ENCODE results near the gene PEA15. TPM values are rescaled to one million over a fixed set of nuclear protein-coding genes. Genes with fewer than 3 reads are reported as not detected.

The PEA15 gene
- total and polyA plus RNA-seq, 4 donors, result 8.1 to 44.5 (median 11.1) TPM

DNA sequence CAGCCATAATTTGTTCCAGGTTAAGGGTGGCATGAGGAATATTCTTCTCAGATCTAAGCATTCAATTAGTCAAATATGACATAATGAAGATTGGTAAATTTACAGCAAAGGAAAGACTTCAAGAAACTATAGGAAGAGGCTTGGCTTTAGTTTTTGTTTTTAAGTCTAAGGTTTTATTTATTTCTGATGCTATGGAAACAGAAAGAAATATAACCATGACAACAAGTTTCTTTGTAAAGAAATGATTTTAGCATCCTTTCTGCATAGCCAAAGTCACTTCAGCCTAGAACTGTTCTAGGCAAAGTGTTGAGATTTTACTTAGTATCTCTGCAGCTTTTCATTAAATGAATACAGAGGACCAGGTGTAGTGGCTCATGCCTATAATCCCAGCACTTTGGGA, 27.7 kb downstream of the PEA15 start:
- Histone ChIP-seq H3K4me1 (ENCODE audit: control insufficient read depth in 4 of 4, insufficient read depth in 4 of 4, low read length in 3 of 4) (no peaks in the 10 kb centered on the region), H3K36me3 (ENCODE audit: control insufficient read depth in 4 of 4, insufficient read depth in 3 of 4, low read depth in 1 of 4, low read length in 3 of 4) (peaks cover 9 to 65% (median 57%) of the 10 kb centered on the region in 4 donors), H3K4me3 (ENCODE audit: low read depth in 1 of 3, low read length in 3 of 3) (no peak overlapping the region), H3K27ac (ENCODE audit: low read depth in 1 of 2, low read length in 2 of 2) (no peak overlapping the region), H3K27me3 (ENCODE audit: control insufficient read depth in 4 of 4, insufficient read depth in 4 of 4, low read length in 3 of 4) (no peaks in the 10 kb centered on the region), H3K9me3 (ENCODE audit: control insufficient read depth in 4 of 4, low read length in 3 of 4) (no peaks in the 10 kb centered on the region), H3K9ac (ENCODE audit: low read depth in 1 of 2, low read length in 2 of 2) (no peak overlapping the region)
- TF ChIP-seq, protein P1, sequence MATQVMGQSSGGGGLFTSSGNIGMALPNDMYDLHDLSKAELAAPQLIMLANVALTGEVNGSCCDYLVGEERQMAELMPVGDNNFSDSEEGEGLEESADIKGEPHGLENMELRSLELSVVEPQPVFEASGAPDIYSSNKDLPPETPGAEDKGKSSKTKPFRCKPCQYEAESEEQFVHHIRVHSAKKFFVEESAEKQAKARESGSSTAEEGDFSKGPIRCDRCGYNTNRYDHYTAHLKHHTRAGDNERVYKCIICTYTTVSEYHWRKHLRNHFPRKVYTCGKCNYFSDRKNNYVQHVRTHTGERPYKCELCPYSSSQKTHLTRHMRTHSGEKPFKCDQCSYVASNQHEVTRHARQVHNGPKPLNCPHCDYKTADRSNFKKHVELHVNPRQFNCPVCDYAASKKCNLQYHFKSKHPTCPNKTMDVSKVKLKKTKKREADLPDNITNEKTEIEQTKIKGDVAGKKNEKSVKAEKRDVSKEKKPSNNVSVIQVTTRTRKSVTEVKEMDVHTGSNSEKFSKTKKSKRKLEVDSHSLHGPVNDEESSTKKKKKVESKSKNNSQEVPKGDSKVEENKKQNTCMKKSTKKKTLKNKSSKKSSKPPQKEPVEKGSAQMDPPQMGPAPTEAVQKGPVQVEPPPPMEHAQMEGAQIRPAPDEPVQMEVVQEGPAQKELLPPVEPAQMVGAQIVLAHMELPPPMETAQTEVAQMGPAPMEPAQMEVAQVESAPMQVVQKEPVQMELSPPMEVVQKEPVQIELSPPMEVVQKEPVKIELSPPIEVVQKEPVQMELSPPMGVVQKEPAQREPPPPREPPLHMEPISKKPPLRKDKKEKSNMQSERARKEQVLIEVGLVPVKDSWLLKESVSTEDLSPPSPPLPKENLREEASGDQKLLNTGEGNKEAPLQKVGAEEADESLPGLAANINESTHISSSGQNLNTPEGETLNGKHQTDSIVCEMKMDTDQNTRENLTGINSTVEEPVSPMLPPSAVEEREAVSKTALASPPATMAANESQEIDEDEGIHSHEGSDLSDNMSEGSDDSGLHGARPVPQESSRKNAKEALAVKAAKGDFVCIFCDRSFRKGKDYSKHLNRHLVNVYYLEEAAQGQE (IDR thresholded peaks at IDR 0.05), result no peak
- TF ChIP-seq NR2F2 (IDR thresholded peaks at IDR 0.05) (no peak), YY1 (IDR thresholded peaks at IDR 0.05) (no peak), FOXA1 (IDR thresholded peaks at IDR 0.05) (no peak), HNF4G (IDR thresholded peaks at IDR 0.05) (no peak), TAF1 (conservative IDR thresholded peaks at IDR 0.05) (no peak), JUND (IDR thresholded peaks at IDR 0.05) (no peak), SP1 (IDR thresholded peaks at IDR 0.05) (no peak), RAD21 (IDR thresholded peaks at IDR 0.05) (no peak), FOXA2 (IDR thresholded peaks at IDR 0.05) (no peak), RXRA (IDR thresholded peaks at IDR 0.05) (no peak), EGR1 (IDR thresholded peaks at IDR 0.05; ENCODE audit: low read depth in 2 of 2) (no peak), HNF4A (conservative IDR thresholded peaks at IDR 0.05) (no peak), GABPA (IDR thresholded peaks at IDR 0.05 in 1 of 2, conservative IDR thresholded peaks at IDR 0.05 in 1 of 2) (no peak)
- TF ChIP-seq, protein P2, sequence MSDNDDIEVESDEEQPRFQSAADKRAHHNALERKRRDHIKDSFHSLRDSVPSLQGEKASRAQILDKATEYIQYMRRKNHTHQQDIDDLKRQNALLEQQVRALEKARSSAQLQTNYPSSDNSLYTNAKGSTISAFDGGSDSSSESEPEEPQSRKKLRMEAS (IDR thresholded peaks at IDR 0.05), result no peak
- TF ChIP-seq, protein P3, sequence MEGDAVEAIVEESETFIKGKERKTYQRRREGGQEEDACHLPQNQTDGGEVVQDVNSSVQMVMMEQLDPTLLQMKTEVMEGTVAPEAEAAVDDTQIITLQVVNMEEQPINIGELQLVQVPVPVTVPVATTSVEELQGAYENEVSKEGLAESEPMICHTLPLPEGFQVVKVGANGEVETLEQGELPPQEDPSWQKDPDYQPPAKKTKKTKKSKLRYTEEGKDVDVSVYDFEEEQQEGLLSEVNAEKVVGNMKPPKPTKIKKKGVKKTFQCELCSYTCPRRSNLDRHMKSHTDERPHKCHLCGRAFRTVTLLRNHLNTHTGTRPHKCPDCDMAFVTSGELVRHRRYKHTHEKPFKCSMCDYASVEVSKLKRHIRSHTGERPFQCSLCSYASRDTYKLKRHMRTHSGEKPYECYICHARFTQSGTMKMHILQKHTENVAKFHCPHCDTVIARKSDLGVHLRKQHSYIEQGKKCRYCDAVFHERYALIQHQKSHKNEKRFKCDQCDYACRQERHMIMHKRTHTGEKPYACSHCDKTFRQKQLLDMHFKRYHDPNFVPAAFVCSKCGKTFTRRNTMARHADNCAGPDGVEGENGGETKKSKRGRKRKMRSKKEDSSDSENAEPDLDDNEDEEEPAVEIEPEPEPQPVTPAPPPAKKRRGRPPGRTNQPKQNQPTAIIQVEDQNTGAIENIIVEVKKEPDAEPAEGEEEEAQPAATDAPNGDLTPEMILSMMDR (IDR thresholded peaks at IDR 0.05; ENCODE audit: low read depth, low read length, missing input control), result no peak
- TF ChIP-seq, protein P4, sequence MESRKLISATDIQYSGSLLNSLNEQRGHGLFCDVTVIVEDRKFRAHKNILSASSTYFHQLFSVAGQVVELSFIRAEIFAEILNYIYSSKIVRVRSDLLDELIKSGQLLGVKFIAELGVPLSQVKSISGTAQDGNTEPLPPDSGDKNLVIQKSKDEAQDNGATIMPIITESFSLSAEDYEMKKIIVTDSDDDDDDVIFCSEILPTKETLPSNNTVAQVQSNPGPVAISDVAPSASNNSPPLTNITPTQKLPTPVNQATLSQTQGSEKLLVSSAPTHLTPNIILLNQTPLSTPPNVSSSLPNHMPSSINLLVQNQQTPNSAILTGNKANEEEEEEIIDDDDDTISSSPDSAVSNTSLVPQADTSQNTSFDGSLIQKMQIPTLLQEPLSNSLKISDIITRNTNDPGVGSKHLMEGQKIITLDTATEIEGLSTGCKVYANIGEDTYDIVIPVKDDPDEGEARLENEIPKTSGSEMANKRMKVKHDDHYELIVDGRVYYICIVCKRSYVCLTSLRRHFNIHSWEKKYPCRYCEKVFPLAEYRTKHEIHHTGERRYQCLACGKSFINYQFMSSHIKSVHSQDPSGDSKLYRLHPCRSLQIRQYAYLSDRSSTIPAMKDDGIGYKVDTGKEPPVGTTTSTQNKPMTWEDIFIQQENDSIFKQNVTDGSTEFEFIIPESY (IDR thresholded peaks at IDR 0.05), result no peak
- TF ChIP-seq, protein P5, sequence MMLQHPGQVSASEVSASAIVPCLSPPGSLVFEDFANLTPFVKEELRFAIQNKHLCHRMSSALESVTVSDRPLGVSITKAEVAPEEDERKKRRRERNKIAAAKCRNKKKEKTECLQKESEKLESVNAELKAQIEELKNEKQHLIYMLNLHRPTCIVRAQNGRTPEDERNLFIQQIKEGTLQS (IDR thresholded peaks at IDR 0.05), result no peak
- DNase-seq (ENCODE audit: low spot score), result no peak
